Bronchial epithelial cell (primary cell): ENCODE measurements around the gene ATP5PO. TPM values are rescaled to one million over a fixed set of nuclear protein-coding genes. Genes with fewer than 3 reads are reported as not detected.

ENCODE experiments used
- DNase-seq: peaks from one replicate; pipeline ENCODE4 v3.0.0-alpha.2; 2010; ENCODE audit warnings: low read depth
- FAIRE-seq: peaks from 2 replicates; lab custom pipeline; 2011; peaks lifted over from hg19 to GRCh38; lab: Jason Lieb, UNC
- H3K27me3 ChIP-seq: 2 replicates; pipeline ENCODE4 v1.5.1; 2011; ENCODE audit warnings: low read length; ENCODE audit not compliant: control insufficient read depth, insufficient read depth
- H3K36me3 ChIP-seq: 2 replicates; pipeline ENCODE4 v1.5.1; 2011; ENCODE audit warnings: low read length; ENCODE audit not compliant: control insufficient read depth, insufficient read depth
- H3K4me3 ChIP-seq: 2 replicates; pipeline ENCODE4 v1.5.1; 2011; ENCODE audit warnings: mild to moderate bottlenecking, low read depth, low read length, control low read depth
- total RNA-seq: library from RNA; depleted of rRNA; stranded (reverse); fragments of >200 nt; gene quantifications from 2 replicates; pipeline ENCODE4 v1.2.1, GENCODE V29; 2014
- TF ChIP-seq, protein P1 (sequence below): IDR thresholded peaks from 2 replicates; pipeline ENCODE4 v1.5.1; 2011; ENCODE audit warnings: mild to moderate bottlenecking, moderate library complexity, low read length, control low read depth, inconsistent platforms; ENCODE audit not compliant: insufficient read depth, severe bottlenecking

Gene ATP5PO
- total RNA-seq, 1 donor from 2014 or later: 341 TPM

DNA sequence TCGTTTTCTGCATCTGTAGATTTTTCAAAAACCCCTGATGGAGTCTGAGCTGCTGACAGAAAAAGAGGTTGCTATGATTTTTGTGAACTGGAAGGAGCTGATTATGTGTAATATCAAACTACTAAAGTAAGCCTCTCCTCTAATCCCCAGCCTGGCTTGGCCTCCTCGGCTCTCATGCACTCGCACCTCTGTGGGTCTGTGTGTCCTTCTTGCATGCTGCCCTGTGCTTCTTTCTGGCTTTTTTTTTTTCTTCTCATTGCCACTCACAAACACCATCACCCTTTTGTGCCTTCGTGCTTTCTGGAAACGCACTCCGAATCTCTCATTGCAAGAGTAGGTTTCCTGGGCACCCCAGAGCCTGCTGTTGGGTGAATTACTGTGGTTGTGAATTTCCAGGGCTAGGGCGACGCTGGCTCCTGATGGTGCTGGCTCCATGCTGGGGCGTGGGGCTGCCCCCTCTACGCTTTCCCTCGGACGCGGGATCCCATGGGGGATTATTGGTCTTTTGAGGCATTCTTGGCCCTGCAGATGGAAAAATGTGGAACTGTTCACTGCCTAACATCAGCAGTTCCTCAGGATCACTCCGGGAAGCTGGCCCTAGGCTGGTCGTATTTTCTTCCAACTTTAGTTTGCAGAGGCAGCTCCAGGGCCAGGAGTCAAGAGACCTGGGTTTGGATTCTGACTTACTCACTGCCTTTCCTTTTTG, 56.8 kb downstream of the ATP5PO start:
- FAIRE-seq (no peak), DNase-seq (no peak)
- TF ChIP-seq, protein P1, sequence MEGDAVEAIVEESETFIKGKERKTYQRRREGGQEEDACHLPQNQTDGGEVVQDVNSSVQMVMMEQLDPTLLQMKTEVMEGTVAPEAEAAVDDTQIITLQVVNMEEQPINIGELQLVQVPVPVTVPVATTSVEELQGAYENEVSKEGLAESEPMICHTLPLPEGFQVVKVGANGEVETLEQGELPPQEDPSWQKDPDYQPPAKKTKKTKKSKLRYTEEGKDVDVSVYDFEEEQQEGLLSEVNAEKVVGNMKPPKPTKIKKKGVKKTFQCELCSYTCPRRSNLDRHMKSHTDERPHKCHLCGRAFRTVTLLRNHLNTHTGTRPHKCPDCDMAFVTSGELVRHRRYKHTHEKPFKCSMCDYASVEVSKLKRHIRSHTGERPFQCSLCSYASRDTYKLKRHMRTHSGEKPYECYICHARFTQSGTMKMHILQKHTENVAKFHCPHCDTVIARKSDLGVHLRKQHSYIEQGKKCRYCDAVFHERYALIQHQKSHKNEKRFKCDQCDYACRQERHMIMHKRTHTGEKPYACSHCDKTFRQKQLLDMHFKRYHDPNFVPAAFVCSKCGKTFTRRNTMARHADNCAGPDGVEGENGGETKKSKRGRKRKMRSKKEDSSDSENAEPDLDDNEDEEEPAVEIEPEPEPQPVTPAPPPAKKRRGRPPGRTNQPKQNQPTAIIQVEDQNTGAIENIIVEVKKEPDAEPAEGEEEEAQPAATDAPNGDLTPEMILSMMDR: no peak
- Histone ChIP-seq H3K36me3 (no peaks in the 10 kb centered on the region), H3K4me3 (no peak overlapping the region), H3K27me3 (no peaks in the 10 kb centered on the region)

DNA sequence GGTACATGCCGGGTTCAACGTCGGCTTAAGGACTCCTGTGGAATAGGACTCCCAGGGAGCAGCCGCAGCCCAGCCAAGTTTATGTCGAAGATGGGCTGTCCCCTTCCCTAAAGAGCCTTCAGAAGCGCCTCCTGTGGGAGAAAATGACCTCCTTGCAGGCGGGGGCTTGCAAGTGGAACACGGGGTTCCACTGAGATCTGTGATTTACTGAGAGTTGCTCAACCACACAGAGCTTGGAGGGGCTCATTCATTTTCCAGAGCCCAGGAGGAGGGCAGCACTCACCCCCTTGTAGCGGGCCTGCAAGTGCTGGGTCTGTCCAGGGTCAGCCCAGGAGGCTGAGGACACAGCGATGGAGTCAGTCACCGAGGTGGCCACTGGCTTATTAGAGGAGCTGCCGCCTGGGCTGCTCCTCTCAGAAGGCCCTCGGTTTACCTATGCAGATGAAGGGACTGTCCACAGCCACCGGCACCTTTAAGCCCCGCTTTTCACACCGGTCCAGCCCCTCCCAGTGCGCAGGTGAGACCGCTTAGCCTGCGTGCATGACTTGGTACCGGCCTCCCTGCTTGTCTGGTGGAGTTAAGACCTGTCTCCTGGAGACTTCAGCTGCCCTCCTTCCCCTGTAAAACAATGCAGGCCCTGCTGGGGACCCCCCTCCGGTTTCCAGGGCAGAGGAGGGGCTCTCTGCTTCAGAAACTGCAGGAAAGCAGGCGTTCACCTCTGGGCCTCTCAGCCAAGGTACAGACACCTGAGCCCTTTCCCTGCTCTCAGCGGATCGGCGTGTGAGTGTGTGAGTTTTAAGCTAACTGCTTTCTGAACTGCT, 57.5 kb downstream of the ATP5PO start:
- TF ChIP-seq, protein P1: no peak
- FAIRE-seq (no peak), DNase-seq (no peak)
- Histone ChIP-seq H3K36me3 (no peaks in the 10 kb centered on the region), H3K27me3 (no peaks in the 10 kb centered on the region), H3K4me3 (no peak overlapping the region)

DNA sequence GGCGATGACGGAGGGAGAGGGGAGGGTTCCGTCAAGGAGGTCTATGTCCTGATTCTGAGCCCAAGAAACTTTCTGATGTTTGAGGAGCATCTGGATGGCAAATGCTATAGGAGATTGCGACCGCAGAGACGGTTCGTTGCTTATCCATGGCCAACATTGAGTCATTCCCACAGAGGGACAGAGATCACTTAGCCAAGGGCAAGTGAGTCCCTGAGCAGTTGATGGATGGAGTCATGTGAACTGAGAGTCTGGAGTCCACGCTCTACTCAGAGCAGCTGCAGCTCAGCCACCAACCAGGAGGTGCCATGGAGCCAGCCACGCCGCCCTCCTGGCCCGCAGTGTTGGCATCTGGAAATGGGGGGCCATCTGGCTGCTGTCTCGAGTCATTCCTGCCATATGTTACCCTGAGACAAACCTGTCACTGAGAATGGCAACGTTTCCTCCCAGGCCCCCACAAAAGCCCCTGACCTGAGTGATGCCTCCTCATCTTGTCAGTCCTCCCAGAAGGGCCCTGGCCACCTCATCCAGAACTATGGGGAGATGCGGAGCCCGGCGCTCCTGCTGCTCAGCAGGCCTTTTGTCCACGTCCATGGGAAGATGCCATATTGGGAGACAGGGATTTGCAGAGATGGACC, 58.6 kb downstream of the ATP5PO start:
- DNase-seq (no peak), FAIRE-seq (no peak)
- no peaks in the 10 kb centered on the region for H3K27me3 ChIP-seq
- H3K4me3 ChIP-seq: no peak overlapping the region
- no peaks in the 10 kb centered on the region for H3K36me3 ChIP-seq
- TF ChIP-seq, protein P1: no peak

DNA sequence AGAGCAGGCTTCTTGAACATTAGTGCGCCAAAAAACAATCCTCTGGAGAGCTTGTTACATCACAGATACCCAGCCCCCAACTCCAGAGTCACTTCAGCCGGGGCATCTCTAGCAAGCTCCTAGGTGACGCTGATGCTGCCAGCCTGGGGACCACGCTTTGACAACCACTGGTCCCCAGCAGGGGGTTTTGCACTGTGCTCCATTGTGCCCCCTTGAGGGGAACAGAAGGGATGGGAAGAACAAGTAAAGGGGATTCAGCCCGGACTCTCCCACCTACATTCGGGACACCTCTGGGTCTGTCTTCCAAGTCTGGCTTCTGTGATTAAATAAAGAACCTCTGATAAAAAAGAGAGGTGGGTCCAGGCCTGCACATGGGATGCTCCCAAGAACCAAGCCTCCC, 60.4 kb downstream of the ATP5PO start:
- FAIRE-seq: no peak

DNA sequence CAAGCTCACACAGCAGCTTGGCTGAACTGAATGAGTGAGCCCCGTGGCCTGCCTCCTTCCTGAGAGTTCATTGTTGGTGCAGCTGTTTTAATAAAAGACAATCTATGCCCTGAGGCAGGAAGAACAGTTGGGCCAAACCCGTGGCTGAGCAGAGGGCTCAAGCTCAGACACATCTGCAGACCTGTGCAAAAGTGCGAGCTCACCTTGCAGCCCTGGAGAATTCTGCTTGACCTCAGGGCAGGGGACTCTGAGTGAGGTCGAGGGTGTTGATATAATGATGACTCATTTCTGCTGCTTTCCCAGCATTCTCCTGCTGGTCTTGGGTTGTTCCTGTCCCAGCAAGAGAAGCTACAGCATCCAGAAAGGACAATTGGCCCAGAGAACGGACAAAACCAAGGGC, 61.0 kb downstream of the ATP5PO start:
- H3K36me3 ChIP-seq: no peaks in the 10 kb centered on the region
- TF ChIP-seq, protein P1: no peak
- no peaks in the 10 kb centered on the region for H3K27me3 ChIP-seq
- H3K4me3 ChIP-seq: no peak overlapping the region
- peak; percentile 78 for DNase-seq
- no peak for FAIRE-seq

More for the DNA sequence above, 60.4 kb downstream of the ATP5PO start:
- no peak for DNase-seq
- Histone ChIP-seq H3K4me3 (no peak overlapping the region), H3K27me3 (no peaks in the 10 kb centered on the region), H3K36me3 (no peaks in the 10 kb centered on the region)
- TF ChIP-seq, protein P1: no peak

Other genes with a start within 250 kb of the ATP5PO start
- 12.0 and 14.2 TPM in 2 replicates for gene MRPS6, start 157.8 kb upstream of the ATP5PO start, total RNA-seq
- gene SLC5A3, start 157.8 kb upstream of the ATP5PO start, total RNA-seq: 24.1 and 34.0 TPM in 2 replicates